GM23338 (cell line): ENCODE data around the gene SCN4B. TPM values are rescaled to one million over a fixed set of nuclear protein-coding genes. Genes with fewer than 3 reads are reported as not detected.

Experiments used
- ATAC-seq: fragments of 200-7000 bp; cut with Tn5 transposase; 3 replicates; pipeline ENCODE4 v1.9.1; 2020
- DNase-seq: peaks from one replicate; pipeline ENCODE4 v3.0.0-alpha.2; 2015; ENCODE audit warnings: low spot score
- H2AFZ ChIP-seq: fragments of 200-600 bp; sonication (generic); 2 replicates; pipeline ENCODE4 v1.8.0; 2016; ENCODE audit warnings: antibody characterized with exemption, mild to moderate bottlenecking, moderate library complexity
- H3F3A ChIP-seq: fragments of 200-600 bp; sonication (generic); replicated peaks from 2 replicates; pipeline ENCODE4 v1.8.0; 2017; ENCODE audit warnings: antibody characterized with exemption, mixed run types, low read depth
- H3K27ac ChIP-seq: fragments of 200-600 bp; sonication (generic); 2 replicates; pipeline ENCODE4 v1.6.1; 2016; ENCODE audit warnings: low read depth
- H3K27me3 ChIP-seq: fragments of 200-600 bp; sonication (generic); 2 replicates; pipeline ENCODE4 v1.8.0; 2016; ENCODE audit warnings: mild to moderate bottlenecking, mixed run types, moderate library complexity; ENCODE audit not compliant: insufficient read depth
- H3K36me3 ChIP-seq: fragments of 200-600 bp; sonication (generic); 2 replicates; pipeline ENCODE4 v1.8.0; 2016; ENCODE audit warnings: mild to moderate bottlenecking; ENCODE audit not compliant: insufficient read depth
- H3K4me1 ChIP-seq: fragments of 200-600 bp; sonication (generic); 2 replicates; pipeline ENCODE4 v1.8.0; 2016; ENCODE audit warnings: mild to moderate bottlenecking, moderate library complexity; ENCODE audit not compliant: insufficient read depth
- H3K4me2 ChIP-seq: fragments of 200-600 bp; sonication (generic); 2 replicates; pipeline ENCODE4 v1.7.1; 2017; ENCODE audit warnings: mixed run types
- H3K4me3 ChIP-seq: fragments of 200-600 bp; sonication (generic); 2 replicates; pipeline ENCODE4 v1.6.1; 2016; ENCODE audit warnings: mixed run types
- H3K79me2 ChIP-seq: fragments of 200-600 bp; sonication (generic); replicated peaks from 2 replicates; pipeline ENCODE4 v1.8.0; 2017; ENCODE audit warnings: mild to moderate bottlenecking; ENCODE audit not compliant: insufficient read depth
- H3K9me2 ChIP-seq: fragments of 200-600 bp; sonication (generic); 2 replicates; pipeline ENCODE4 v1.8.0; 2017; ENCODE audit not compliant: insufficient read depth
- H4K20me1 ChIP-seq: fragments of 200-600 bp; sonication (generic); replicated peaks from 2 replicates; pipeline ENCODE4 v1.8.0; 2017; ENCODE audit warnings: mild to moderate bottlenecking; ENCODE audit not compliant: insufficient read depth
- H3K27ac Mint-ChIP-seq: 2 replicates; pipeline ENCODE4 v1.8.0; 2020; ENCODE audit warnings: inconsistent platforms, mild to moderate bottlenecking, moderate library complexity, mixed read lengths
- H3K27me3 Mint-ChIP-seq: 3 replicates; pipeline ENCODE4 v1.8.0; 2022; ENCODE audit warnings: low read depth, mild to moderate bottlenecking, moderate library complexity, mixed read lengths, inconsistent platforms; ENCODE audit not compliant: insufficient read depth, poor library complexity
- H3K36me3 Mint-ChIP-seq: 3 replicates; pipeline ENCODE4 v1.8.0; 2021; ENCODE audit warnings: low read depth, mild to moderate bottlenecking, inconsistent platforms, moderate library complexity, mixed read lengths
- H3K4me1 Mint-ChIP-seq: 3 replicates; pipeline ENCODE4 v1.8.0; 2020; ENCODE audit warnings: mild to moderate bottlenecking, inconsistent platforms, mixed read lengths
- H3K4me3 Mint-ChIP-seq: 3 replicates; pipeline ENCODE4 v1.8.0; 2021; ENCODE audit warnings: moderate library complexity, mild to moderate bottlenecking, inconsistent platforms, mixed read lengths
- H3K9me3 Mint-ChIP-seq: 3 replicates; pipeline ENCODE4 v1.8.0; 2020; ENCODE audit warnings: moderate library complexity, mild to moderate bottlenecking, inconsistent platforms, mixed read lengths
- CREB1 ChIP-seq: fragments of 250-450 bp; sonication (Bioruptor Pico); IDR thresholded peaks from 2 replicates; pipeline ENCODE4 v1.5.0; 2020; ENCODE audit warnings: low read depth, mild to moderate bottlenecking, moderate library complexity
- EZH2 ChIP-seq: fragments of 200-600 bp; sonication (generic); IDR thresholded peaks from one replicate; pipeline ENCODE4 v1.8.0; 2017; ENCODE audit warnings: antibody characterized with exemption, mild to moderate bottlenecking, low read depth; ENCODE audit not compliant: unreplicated experiment
- EZH2phosphoT487 ChIP-seq: fragments of 200-600 bp; sonication (generic); IDR thresholded peaks from one replicate; pipeline ENCODE4 v1.8.1; 2018; ENCODE audit warnings: antibody characterized with exemption; ENCODE audit not compliant: unreplicated experiment
- JUNB ChIP-seq: IDR thresholded peaks from one replicate; pipeline ENCODE4 v1.6.1; 2016; ENCODE audit warnings: antibody characterized with exemption; ENCODE audit not compliant: unreplicated experiment
- NANOG ChIP-seq: IDR thresholded peaks from 2 replicates; pipeline ENCODE4 v1.6.1; 2016; ENCODE audit warnings: antibody characterized with exemption, borderline replicate concordance
- POLR2AphosphoS5 ChIP-seq: IDR thresholded peaks from 2 replicates; pipeline ENCODE4 v1.6.1; 2016; ENCODE audit warnings: antibody characterized with exemption, low read depth
- STAT1 ChIP-seq: IDR thresholded peaks from one replicate; pipeline ENCODE4 v1.6.1; 2016; ENCODE audit warnings: antibody characterized with exemption; ENCODE audit not compliant: unreplicated experiment
- ZNF114 ChIP-seq: fragments of 250-450 bp; sonication (Bioruptor Pico); IDR thresholded peaks from 2 replicates; pipeline ENCODE4 v1.5.0; 2020; ENCODE audit warnings: mild to moderate bottlenecking, moderate library complexity
- ZNF331 ChIP-seq: fragments of 250-450 bp; sonication (Bioruptor Pico); IDR thresholded peaks from 2 replicates; pipeline ENCODE4 v1.5.0; 2020; ENCODE audit warnings: low read depth, mild to moderate bottlenecking, moderate library complexity
- polyA plus RNA-seq: library from polyadenylated mRNA; unstranded; fragments of >200 nt; fragmentation: Nextera tagmentation; extraction: Ambion mirVana; gene quantifications from 2 replicates; pipeline ENCODE4 v1.2.1, GENCODE V29; 2016
- total RNA-seq: library from RNA; depleted of rRNA; stranded (reverse); fragments of >200 nt; shearing (Covaris generic); gene quantifications from 2 replicates; pipeline ENCODE4 v1.2.3, GENCODE V29; 2014
- TF ChIP-seq, protein P1 (sequence below): IDR thresholded peaks from one replicate; pipeline ENCODE4 v1.6.1; 2018; ENCODE audit warnings: antibody characterized with exemption; ENCODE audit not compliant: unreplicated experiment
- TF ChIP-seq, protein P2 (sequence below): IDR thresholded peaks from 2 replicates; pipeline ENCODE4 v1.6.1; 2016; ENCODE audit warnings: antibody characterized with exemption

SCN4B gene
- total and polyA plus RNA-seq, 2 experiments from 2014 or later, result 0.45 to 3.0 TPM

DNA sequence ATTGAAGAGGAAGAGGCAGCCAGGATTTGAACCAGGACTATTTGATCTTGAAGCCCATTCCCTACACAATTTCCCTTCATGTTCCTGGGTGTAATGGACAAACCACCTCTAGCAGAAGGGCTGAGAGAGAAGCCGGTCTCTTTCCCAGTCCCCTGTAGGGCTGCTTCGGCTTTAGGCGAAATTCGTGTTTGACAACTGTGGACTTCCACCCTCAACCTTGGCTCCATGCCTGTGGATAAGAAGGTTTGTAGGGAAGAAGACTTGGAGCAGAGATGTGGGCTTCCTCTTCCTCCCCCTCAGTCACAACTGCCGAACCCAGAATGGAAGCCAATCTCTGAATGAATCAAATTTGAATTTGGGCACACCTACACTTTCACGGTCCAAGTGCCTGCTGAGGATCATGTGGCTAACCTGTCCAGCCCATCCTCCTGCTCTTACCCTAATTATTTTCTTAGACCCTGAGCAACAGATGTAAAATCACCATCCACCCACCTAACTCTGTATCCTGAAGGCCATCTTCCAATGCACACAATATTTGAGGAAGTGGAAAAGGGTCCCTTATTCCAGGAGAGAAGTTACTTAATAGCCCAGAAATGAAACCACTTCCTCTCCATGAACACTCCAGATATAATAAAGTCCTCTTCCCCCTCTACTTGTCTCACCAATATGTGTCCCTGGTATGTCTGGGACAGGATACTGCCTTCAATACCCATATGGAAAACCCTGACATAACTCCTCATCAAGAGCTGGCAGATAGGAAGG lies 33.9 kb upstream of the SCN4B start:
- TF ChIP-seq CREB1 (CRISPR knock-in tag), result no peak
- TF ChIP-seq ZNF331 (CRISPR knock-in tag), result no peak
- TF ChIP-seq EZH2phosphoT487, result no peak
- no peak for TF ChIP-seq EZH2
- TF ChIP-seq, protein P1, sequence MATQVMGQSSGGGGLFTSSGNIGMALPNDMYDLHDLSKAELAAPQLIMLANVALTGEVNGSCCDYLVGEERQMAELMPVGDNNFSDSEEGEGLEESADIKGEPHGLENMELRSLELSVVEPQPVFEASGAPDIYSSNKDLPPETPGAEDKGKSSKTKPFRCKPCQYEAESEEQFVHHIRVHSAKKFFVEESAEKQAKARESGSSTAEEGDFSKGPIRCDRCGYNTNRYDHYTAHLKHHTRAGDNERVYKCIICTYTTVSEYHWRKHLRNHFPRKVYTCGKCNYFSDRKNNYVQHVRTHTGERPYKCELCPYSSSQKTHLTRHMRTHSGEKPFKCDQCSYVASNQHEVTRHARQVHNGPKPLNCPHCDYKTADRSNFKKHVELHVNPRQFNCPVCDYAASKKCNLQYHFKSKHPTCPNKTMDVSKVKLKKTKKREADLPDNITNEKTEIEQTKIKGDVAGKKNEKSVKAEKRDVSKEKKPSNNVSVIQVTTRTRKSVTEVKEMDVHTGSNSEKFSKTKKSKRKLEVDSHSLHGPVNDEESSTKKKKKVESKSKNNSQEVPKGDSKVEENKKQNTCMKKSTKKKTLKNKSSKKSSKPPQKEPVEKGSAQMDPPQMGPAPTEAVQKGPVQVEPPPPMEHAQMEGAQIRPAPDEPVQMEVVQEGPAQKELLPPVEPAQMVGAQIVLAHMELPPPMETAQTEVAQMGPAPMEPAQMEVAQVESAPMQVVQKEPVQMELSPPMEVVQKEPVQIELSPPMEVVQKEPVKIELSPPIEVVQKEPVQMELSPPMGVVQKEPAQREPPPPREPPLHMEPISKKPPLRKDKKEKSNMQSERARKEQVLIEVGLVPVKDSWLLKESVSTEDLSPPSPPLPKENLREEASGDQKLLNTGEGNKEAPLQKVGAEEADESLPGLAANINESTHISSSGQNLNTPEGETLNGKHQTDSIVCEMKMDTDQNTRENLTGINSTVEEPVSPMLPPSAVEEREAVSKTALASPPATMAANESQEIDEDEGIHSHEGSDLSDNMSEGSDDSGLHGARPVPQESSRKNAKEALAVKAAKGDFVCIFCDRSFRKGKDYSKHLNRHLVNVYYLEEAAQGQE, result no peak
- peaks cover 4% of the 10 kb centered on the region; the same call in 2 of the 3 replicates for H3K36me3 Mint-ChIP-seq
- no peak overlapping the region for H3K4me3 Mint-ChIP-seq
- Histone ChIP-seq H4K20me1 (no peaks in the 10 kb centered on the region), H3K36me3 (no peaks in the 10 kb centered on the region), H3K4me2 (no peak overlapping the region), H3K27ac (no peak overlapping the region), H3K27me3 (no peaks in the 10 kb centered on the region), H3K9me2 (peaks cover 8% of the 10 kb centered on the region; the same call in 1 of the 2 replicates), H2AFZ (no peak overlapping the region), H3K4me3 (no peak overlapping the region), H3F3A (no peaks in the 10 kb centered on the region), H3K4me1 (no peaks in the 10 kb centered on the region), H3K79me2 (no peaks in the 10 kb centered on the region)
- DNase-seq (no peak), ATAC-seq (no peak)
- H3K9me3 Mint-ChIP-seq, result peaks cover 13% of the 10 kb centered on the region
- no peaks in the 10 kb centered on the region for H3K27me3 Mint-ChIP-seq
- H3K27ac Mint-ChIP-seq, result no peak overlapping the region
- H3K4me1 Mint-ChIP-seq, result peaks cover 6% of the 10 kb centered on the region

DNA sequence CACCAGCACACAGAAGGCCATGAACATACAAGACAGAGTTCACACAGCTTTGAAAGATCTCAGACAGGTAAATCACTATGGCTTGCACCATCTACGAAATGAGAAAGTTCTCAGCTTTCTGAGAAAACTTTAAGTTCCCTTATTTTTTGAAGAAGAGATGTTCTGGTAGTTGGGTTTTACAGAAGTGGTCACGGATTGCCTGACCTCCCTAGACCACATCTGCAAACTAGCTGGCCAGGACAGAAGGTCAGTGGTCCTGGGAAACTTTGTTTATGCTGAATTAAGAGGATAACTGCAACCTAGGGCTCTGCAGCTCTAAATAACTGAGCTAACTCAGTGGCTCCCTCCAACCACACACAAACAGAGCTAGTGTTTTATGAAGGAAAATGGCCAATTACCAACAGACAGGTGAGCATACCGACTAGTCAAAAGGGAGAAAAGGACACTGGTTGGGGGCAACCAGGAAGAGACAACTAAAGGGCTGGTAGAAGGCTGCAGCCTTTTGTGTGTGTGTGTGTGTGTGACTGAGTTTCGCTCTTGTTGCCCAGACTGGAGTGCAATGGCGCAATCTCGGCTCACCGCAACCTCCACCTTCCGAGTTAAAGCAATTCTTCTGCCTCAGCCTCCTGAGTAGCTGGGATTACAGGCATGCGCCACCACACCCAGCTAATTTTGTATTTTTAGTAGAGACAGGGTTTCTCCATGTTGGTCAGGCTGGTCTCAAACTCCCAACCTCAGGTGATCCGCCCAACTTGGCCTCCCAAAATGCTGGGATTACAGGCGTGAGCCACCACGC lies 32.4 kb upstream of the SCN4B start:
- ATAC-seq, result no peak
- Histone ChIP-seq H3K4me1 (peaks cover 3% of the 10 kb centered on the region; the same call in 1 of the 2 replicates), H3K79me2 (no peaks in the 10 kb centered on the region), H3K4me3 (no peak overlapping the region), H3K27me3 (peaks cover 1% of the 10 kb centered on the region; the same call in 1 of the 2 replicates), H3K27ac (no peak overlapping the region), H3K36me3 (no peaks in the 10 kb centered on the region), H3K9me2 (peaks cover 3% of the 10 kb centered on the region; the same call in 1 of the 2 replicates), H3F3A (no peaks in the 10 kb centered on the region), H3K4me2 (no peak overlapping the region), H2AFZ (no peak overlapping the region), H4K20me1 (no peaks in the 10 kb centered on the region)
- Mint-ChIP-seq H3K27ac (no peak overlapping the region), H3K4me1 (peaks cover 15% of the 10 kb centered on the region), H3K9me3 (no peaks in the 10 kb centered on the region; the same call in 2 of the 3 replicates), H3K27me3 (peaks cover 5% of the 10 kb centered on the region), H3K36me3 (no peaks in the 10 kb centered on the region), H3K4me3 (no peak overlapping the region)
- DNase-seq, result no peak
- TF ChIP-seq, protein P1, result no peak
- TF ChIP-seq EZH2, result no peak
- TF ChIP-seq POLR2AphosphoS5, result no peak
- no peak for TF ChIP-seq CREB1 (CRISPR knock-in tag)
- no peak for TF ChIP-seq JUNB
- no peak for TF ChIP-seq STAT1
- TF ChIP-seq ZNF114 (CRISPR knock-in tag), result no peak
- no peak for TF ChIP-seq NANOG
- no peak for TF ChIP-seq ZNF331 (CRISPR knock-in tag)
- TF ChIP-seq, protein P2, sequence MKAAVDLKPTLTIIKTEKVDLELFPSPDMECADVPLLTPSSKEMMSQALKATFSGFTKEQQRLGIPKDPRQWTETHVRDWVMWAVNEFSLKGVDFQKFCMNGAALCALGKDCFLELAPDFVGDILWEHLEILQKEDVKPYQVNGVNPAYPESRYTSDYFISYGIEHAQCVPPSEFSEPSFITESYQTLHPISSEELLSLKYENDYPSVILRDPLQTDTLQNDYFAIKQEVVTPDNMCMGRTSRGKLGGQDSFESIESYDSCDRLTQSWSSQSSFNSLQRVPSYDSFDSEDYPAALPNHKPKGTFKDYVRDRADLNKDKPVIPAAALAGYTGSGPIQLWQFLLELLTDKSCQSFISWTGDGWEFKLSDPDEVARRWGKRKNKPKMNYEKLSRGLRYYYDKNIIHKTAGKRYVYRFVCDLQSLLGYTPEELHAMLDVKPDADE, result no peak
- TF ChIP-seq EZH2phosphoT487, result no peak
